WI38 (cell line): ENCODE data around the gene CACNA1B.

Experiments
- H3K4me3 ChIP-seq: 2 replicates; pipeline ENCODE4 v1.5.1; 2011; ENCODE audit warnings: low read depth, mild to moderate bottlenecking, control low read depth, low read length
- TF ChIP-seq, protein P1 (sequence below): IDR thresholded peaks from 2 replicates; pipeline ENCODE4 v1.5.1; 2012; ENCODE audit warnings: low read depth, mild to moderate bottlenecking, control low read depth, low read length

Gene CACNA1B

DNA sequence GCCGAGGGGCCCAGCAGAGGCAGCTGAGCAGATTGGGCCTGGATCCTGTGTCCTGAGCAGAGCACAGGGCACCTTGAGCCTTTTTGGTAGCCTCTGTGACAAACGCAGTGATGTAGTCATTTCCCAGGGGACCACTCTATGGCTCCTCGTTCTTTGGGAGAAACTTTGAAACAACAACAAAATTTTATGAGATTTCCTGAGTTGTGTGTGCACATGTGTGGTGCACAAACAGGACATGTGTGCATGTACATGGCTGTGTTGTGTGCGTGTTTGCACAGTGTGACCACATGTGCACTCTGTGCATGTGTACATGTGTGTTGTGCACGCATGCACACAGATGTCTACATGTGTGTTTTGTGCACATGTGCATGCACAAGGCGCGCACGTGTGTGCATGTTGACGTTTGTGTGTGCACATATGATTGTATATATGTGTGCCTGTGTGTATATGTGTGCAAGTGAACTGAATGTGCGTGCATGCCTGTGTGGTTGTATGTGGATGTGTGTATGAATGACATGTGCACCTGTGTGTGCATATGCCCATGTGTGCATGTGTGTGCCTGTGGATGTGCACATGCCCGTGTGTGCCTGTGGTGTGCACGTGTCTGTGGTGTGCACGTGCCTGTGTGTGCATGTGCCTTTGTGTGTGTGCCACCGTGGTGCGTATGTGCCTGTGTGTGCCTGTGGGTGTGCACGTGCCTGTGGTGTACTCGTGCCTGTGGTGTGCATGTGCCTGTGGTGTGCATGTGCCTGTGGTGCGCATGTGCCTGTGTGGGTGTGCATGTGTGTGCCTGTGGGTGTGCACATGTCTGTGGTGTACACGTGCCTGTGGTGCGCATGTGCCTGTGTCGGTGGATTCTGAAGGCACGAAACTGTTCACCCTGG is 221.6 kb downstream of the CACNA1B start:
- H3K4me3 ChIP-seq = no peak overlapping the region
- TF ChIP-seq, protein P1, sequence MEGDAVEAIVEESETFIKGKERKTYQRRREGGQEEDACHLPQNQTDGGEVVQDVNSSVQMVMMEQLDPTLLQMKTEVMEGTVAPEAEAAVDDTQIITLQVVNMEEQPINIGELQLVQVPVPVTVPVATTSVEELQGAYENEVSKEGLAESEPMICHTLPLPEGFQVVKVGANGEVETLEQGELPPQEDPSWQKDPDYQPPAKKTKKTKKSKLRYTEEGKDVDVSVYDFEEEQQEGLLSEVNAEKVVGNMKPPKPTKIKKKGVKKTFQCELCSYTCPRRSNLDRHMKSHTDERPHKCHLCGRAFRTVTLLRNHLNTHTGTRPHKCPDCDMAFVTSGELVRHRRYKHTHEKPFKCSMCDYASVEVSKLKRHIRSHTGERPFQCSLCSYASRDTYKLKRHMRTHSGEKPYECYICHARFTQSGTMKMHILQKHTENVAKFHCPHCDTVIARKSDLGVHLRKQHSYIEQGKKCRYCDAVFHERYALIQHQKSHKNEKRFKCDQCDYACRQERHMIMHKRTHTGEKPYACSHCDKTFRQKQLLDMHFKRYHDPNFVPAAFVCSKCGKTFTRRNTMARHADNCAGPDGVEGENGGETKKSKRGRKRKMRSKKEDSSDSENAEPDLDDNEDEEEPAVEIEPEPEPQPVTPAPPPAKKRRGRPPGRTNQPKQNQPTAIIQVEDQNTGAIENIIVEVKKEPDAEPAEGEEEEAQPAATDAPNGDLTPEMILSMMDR = no peak

- TF ChIP-seq, protein P1 = no peak
- H3K4me3 ChIP-seq = no peak overlapping the region
Observed at GRCh38 chr9:138099803-138100598, 222.4 kb downstream of the CACNA1B start.

DNA sequence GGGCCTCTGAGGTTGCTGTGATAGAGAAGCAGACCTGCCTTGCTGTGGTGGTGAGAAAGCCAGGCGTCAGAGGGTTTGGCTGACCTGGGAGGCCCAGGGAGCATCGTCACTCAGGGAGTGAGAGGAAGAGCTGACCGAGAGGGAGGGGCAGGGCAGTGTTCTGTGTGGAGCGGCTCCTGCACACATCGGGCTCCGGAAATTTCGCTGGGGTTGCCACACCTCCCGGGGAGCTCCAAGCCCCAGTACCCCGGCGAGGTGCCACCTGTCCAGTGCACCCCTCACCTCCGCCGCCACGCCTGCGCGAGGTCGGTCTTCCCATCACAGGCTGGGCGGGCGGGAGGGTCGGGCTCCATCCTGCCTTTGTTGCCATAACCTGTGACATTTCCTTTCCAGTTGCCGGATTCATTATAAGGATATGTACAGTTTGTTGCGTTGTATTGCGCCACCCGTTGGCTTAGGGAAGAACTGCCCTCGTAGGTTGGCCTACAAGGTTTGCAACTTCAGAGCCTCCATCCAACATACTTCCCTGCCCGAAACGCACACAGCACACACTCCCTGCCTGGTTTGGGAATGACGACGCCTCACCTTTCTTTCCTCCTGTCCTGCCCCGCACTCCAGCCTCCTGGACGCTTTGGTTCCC is 223.2 kb downstream of the CACNA1B start:
- no peak overlapping the region for H3K4me3 ChIP-seq
- TF ChIP-seq, protein P1 = no peak

GRCh38 chr9:138101444-138102234 is 224.1 kb downstream of the CACNA1B start:
- no peak overlapping the region for H3K4me3 ChIP-seq
- TF ChIP-seq, protein P1 = no peak

- TF ChIP-seq, protein P1 = no peak
- no peak overlapping the region for H3K4me3 ChIP-seq
Observed at GRCh38 chr9:138102246-138103051, 224.9 kb downstream of the CACNA1B start.
